K562 (cell line): ENCODE data around the gene DCUN1D3. TPM values are rescaled to one million over a fixed set of nuclear protein-coding genes. Genes with fewer than 3 reads are reported as not detected.

ENCODE experiments used
- CBFB ChIP-seq: sonication (generic); formaldehyde crosslinking; IDR thresholded peaks from 2 replicates; pipeline ENCODE4 v1.4.0; 2020; ENCODE audit warnings: mild to moderate bottlenecking, missing genetic modification reagents
- ETS2 ChIP-seq: IDR thresholded peaks from 2 replicates; pipeline ENCODE4 v1.6.1; 2016; ENCODE audit warnings: borderline replicate concordance, missing genetic modification characterization, mild to moderate bottlenecking, moderate library complexity, missing compliant biosample characterization; ENCODE audit not compliant: poor library complexity, severe bottlenecking
- KLF10 ChIP-seq: fragments of 250-450 bp; sonication (Bioruptor Pico); IDR thresholded peaks from 2 replicates; pipeline ENCODE4 v1.6.1; 2021; ENCODE audit warnings: matching md5 sums
- NRF1 ChIP-seq, 2 experiments: fragments of 450-650 bp; IDR thresholded peaks in 1 of 2; conservative IDR thresholded peaks in 1 of 2; 2 replicates each; pipeline ENCODE4 v1.6.1; 2014; ENCODE audit warnings: mild to moderate bottlenecking in 2 of 2
- PHF20 ChIP-seq: fragments of 450-650 bp; IDR thresholded peaks from 2 replicates; pipeline ENCODE4 v1.6.1; 2018; ENCODE audit not compliant: partially characterized antibody
- PHF8 ChIP-seq: fragments of 200-600 bp; sonication (generic); IDR thresholded peaks from 2 replicates; pipeline ENCODE4 v1.6.1; 2012; ENCODE audit warnings: mixed run types, mild to moderate bottlenecking, inconsistent platforms, low read length, moderate library complexity, borderline replicate concordance
- PURB ChIP-seq: sonication (generic); formaldehyde crosslinking; IDR thresholded peaks from 2 replicates; pipeline ENCODE4 v1.9.0; 2021; ENCODE audit warnings: low read depth, mild to moderate bottlenecking, missing genetic modification reagents
- RFX1 ChIP-seq: fragments of 450-650 bp; IDR thresholded peaks from 2 replicates; pipeline ENCODE4 v1.6.1; 2016; ENCODE audit warnings: mild to moderate bottlenecking, moderate library complexity
- ZBED1 ChIP-seq: IDR thresholded peaks from 2 replicates; pipeline ENCODE4 v1.6.1; 2014
- ZBTB1 ChIP-seq: sonication (generic); formaldehyde crosslinking; IDR thresholded peaks from 2 replicates; pipeline ENCODE4 v1.8.1; 2023; ENCODE audit warnings: missing genetic modification reagents, low read depth, mild to moderate bottlenecking, borderline replicate concordance
- ZBTB7A ChIP-seq: IDR thresholded peaks from 2 replicates; pipeline ENCODE4 v1.6.1; 2011; ENCODE audit warnings: low read depth, mild to moderate bottlenecking, low read length, moderate library complexity, borderline replicate concordance; ENCODE audit not compliant: control insufficient read depth
- ZBTB8A ChIP-seq: fragments of 450-650 bp; IDR thresholded peaks from 2 replicates; pipeline ENCODE4 v1.6.1; 2018; ENCODE audit warnings: mild to moderate bottlenecking, moderate library complexity; ENCODE audit not compliant: partially characterized antibody
- ZNF165 ChIP-seq: fragments of 250-450 bp; sonication (Bioruptor Pico); IDR thresholded peaks from 2 replicates; pipeline ENCODE4 v1.4.0; 2020; ENCODE audit warnings: borderline replicate concordance
- ZNF311 ChIP-seq: fragments of 250-450 bp; sonication (Bioruptor Pico); IDR thresholded peaks from 2 replicates; pipeline ENCODE4 v1.4.0; 2020; ENCODE audit warnings: mild to moderate bottlenecking, moderate library complexity
- ZNF707 ChIP-seq: fragments of 250-450 bp; sonication (Bioruptor Pico); conservative IDR thresholded peaks from 2 replicates; pipeline ENCODE4 v1.8.0; 2022; ENCODE audit warnings: inconsistent platforms, mild to moderate bottlenecking, moderate library complexity
- polyA plus RNA-seq, 8 experiments: library from polyadenylated mRNA; depleted of rRNA in 4 of 8; stranded (reverse) in 5 of 8; unstranded in 3 of 8; fragments of >200 nt; fragmentation: Nextera tagmentation in 2 of 8; fragmentation: Illumina TruSeq in 1 of 8; extraction: Ambion mirVana in 2 of 8; extraction: Trizol in 1 of 8; gene quantifications; 2 replicates each; pipeline versions ENCODE4 v1.2.1 to v1.2.3, GENCODE V29; 2011 to 2014; ENCODE audit warnings: inconsistent platforms in 1 of 8, missing spikeins in 1 of 8
- total RNA-seq, 7 experiments: library from RNA; depleted of rRNA in 6 of 7; stranded (reverse); fragments of >200 nt in 6 of 7; fragmentation: Illumina TruSeq in 2 of 7; extraction: Trizol in 2 of 7; gene quantifications; 2 replicates each; pipeline versions ENCODE4 v1.2.1 to v1.2.3, GENCODE V29; 2011 to 2021; ENCODE audit warnings: low replicate concordance in 1 of 7
- TF ChIP-seq, protein P1 (sequence below): fragments of 450-650 bp; IDR thresholded peaks from 2 replicates; pipeline ENCODE4 v1.6.1; 2016; ENCODE audit warnings: mild to moderate bottlenecking, moderate library complexity

Gene DCUN1D3
- total and polyA plus RNA-seq, 9 of the 15 experiments (the other 6 are each of a cell fraction or from before 2014, with no cell fraction given) = 1.0 to 4.7 (median 2.2) TPM

GRCh38 chr16:20900299-20901067 is at the start of gene DCUN1D3, which contains the start of gene LYRM1 (continued):
- TF ChIP-seq ZBED1 (no peak), ZNF707 (no peak), CBFB (CRISPR knock-in tag) (no peak), KLF10 (CRISPR knock-in tag) (no peak), ETS2 (tag) (no peak), ZNF165 (CRISPR knock-in tag) (no peak), ZBTB7A (peak; percentile 28; the same call in 1 of the 2 replicates), ZBTB1 (CRISPR knock-in tag) (no peak), PURB (CRISPR knock-in tag) (no peak), ZNF311 (CRISPR knock-in tag) (no peak), PHF8 (peak; percentile 68; the same call in 1 of the 2 replicates), PHF20 (peak; percentile 52), RFX1 (peak; percentile 90), NRF1 (conservative IDR thresholded peaks at IDR 0.05 in 1 of 2, IDR thresholded peaks at IDR 0.05 in 1 of 2) (peak; percentile 80 to 84), ZBTB8A (no peak)
- TF ChIP-seq, protein P1, sequence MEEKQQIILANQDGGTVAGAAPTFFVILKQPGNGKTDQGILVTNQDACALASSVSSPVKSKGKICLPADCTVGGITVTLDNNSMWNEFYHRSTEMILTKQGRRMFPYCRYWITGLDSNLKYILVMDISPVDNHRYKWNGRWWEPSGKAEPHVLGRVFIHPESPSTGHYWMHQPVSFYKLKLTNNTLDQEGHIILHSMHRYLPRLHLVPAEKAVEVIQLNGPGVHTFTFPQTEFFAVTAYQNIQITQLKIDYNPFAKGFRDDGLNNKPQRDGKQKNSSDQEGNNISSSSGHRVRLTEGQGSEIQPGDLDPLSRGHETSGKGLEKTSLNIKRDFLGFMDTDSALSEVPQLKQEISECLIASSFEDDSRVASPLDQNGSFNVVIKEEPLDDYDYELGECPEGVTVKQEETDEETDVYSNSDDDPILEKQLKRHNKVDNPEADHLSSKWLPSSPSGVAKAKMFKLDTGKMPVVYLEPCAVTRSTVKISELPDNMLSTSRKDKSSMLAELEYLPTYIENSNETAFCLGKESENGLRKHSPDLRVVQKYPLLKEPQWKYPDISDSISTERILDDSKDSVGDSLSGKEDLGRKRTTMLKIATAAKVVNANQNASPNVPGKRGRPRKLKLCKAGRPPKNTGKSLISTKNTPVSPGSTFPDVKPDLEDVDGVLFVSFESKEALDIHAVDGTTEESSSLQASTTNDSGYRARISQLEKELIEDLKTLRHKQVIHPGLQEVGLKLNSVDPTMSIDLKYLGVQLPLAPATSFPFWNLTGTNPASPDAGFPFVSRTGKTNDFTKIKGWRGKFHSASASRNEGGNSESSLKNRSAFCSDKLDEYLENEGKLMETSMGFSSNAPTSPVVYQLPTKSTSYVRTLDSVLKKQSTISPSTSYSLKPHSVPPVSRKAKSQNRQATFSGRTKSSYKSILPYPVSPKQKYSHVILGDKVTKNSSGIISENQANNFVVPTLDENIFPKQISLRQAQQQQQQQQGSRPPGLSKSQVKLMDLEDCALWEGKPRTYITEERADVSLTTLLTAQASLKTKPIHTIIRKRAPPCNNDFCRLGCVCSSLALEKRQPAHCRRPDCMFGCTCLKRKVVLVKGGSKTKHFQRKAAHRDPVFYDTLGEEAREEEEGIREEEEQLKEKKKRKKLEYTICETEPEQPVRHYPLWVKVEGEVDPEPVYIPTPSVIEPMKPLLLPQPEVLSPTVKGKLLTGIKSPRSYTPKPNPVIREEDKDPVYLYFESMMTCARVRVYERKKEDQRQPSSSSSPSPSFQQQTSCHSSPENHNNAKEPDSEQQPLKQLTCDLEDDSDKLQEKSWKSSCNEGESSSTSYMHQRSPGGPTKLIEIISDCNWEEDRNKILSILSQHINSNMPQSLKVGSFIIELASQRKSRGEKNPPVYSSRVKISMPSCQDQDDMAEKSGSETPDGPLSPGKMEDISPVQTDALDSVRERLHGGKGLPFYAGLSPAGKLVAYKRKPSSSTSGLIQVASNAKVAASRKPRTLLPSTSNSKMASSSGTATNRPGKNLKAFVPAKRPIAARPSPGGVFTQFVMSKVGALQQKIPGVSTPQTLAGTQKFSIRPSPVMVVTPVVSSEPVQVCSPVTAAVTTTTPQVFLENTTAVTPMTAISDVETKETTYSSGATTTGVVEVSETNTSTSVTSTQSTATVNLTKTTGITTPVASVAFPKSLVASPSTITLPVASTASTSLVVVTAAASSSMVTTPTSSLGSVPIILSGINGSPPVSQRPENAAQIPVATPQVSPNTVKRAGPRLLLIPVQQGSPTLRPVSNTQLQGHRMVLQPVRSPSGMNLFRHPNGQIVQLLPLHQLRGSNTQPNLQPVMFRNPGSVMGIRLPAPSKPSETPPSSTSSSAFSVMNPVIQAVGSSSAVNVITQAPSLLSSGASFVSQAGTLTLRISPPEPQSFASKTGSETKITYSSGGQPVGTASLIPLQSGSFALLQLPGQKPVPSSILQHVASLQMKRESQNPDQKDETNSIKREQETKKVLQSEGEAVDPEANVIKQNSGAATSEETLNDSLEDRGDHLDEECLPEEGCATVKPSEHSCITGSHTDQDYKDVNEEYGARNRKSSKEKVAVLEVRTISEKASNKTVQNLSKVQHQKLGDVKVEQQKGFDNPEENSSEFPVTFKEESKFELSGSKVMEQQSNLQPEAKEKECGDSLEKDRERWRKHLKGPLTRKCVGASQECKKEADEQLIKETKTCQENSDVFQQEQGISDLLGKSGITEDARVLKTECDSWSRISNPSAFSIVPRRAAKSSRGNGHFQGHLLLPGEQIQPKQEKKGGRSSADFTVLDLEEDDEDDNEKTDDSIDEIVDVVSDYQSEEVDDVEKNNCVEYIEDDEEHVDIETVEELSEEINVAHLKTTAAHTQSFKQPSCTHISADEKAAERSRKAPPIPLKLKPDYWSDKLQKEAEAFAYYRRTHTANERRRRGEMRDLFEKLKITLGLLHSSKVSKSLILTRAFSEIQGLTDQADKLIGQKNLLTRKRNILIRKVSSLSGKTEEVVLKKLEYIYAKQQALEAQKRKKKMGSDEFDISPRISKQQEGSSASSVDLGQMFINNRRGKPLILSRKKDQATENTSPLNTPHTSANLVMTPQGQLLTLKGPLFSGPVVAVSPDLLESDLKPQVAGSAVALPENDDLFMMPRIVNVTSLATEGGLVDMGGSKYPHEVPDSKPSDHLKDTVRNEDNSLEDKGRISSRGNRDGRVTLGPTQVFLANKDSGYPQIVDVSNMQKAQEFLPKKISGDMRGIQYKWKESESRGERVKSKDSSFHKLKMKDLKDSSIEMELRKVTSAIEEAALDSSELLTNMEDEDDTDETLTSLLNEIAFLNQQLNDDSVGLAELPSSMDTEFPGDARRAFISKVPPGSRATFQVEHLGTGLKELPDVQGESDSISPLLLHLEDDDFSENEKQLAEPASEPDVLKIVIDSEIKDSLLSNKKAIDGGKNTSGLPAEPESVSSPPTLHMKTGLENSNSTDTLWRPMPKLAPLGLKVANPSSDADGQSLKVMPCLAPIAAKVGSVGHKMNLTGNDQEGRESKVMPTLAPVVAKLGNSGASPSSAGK = no peak
